Right lobe of liver (tissue), 6 donors: ENCODE measurements around the gene SERPINB8. TPM values are rescaled to one million over a fixed set of nuclear protein-coding genes. Genes with fewer than 3 reads are reported as not detected.

Source experiments
- ATAC-seq, 4 donors: fragments of 200-7000 bp; cut with Tn5 transposase; one replicate each; pipeline ENCODE4 v1.9.1; 2020; ENCODE audit warnings: mild to moderate bottlenecking in 4 of 4, moderate library complexity in 4 of 4
- DNase-seq, 3 donors: peaks; one replicate each; pipeline ENCODE4 v3.0.0-alpha.2; 2020
- H3K27ac ChIP-seq, 3 donors: fragments of 200-600 bp; one replicate each; pipeline ENCODE4 v1.8.0; 2022
- H3K27me3 ChIP-seq, 2 donors: fragments of 200-600 bp; one replicate each; pipeline ENCODE4 v1.8.0; 2022
- H3K36me3 ChIP-seq, 4 donors: fragments of 200-600 bp; sonication (generic) in 1 of 4; one replicate each; pipeline versions ENCODE4 v1.5.1 to v1.8.0; 2017 to 2022; ENCODE audit warnings: control low read depth in 1 of 4
- H3K4me1 ChIP-seq, 4 donors: fragments of 200-600 bp; sonication (generic) in 1 of 4; one replicate each; pipeline versions ENCODE4 v1.5.1 to v1.8.0; 2017 to 2022; ENCODE audit warnings: control low read depth in 1 of 4
- H3K4me3 ChIP-seq, 3 donors: fragments of 200-600 bp; one replicate each; pipeline ENCODE4 v1.8.0; 2022
- H3K9me3 ChIP-seq, 4 donors: fragments of 200-600 bp; sonication (generic) in 1 of 4; one replicate each; pipeline versions ENCODE4 v1.5.1 to v1.8.0; 2017 to 2022; ENCODE audit warnings: control low read depth in 1 of 4
- POLR2A ChIP-seq: fragments of 450-650 bp; IDR thresholded peaks from one replicate; pipeline ENCODE4 v1.6.1; 2017; ENCODE audit warnings: antibody characterized with exemption, mild to moderate bottlenecking
- WGBS: methylation state at CpG from one replicate; pipeline ENCODE4 v1.1.6; 2018; ENCODE audit warnings: low coverage, low lambda C conversion rate; ENCODE audit not compliant: insufficient coverage; ENCODE audit errors: missing lambda C conversion rate; 5-methylcytosine and 5-hydroxymethylcytosine counted together
- intact Hi-C, 2 donors: fragments of 100-400 bp; cut with DNase I; formaldehyde crosslinking; loops; one replicate each; pipeline versions ENCODE4 v1.11.2 to v1.14.1; 2022
- total RNA-seq, 6 experiments: library from RNA; depleted of rRNA in 2 of 6; stranded (reverse); fragments of >200 nt in 2 of 6; fragmentation: NEBNext Ultra II Directional in 3 of 6; extraction: Animal tissue kit (Norgen Biotek cat#: 25700) in 3 of 6; gene quantifications; one replicate each; pipeline versions ENCODE4 v1.1.0 to v1.2.4, GENCODE V29; 2016 to 2023
- TF ChIP-seq, protein P1 (sequence below), 4 donors: fragments of 200-600 bp in 3 of 4; fragments of 450-650 bp in 1 of 4; IDR thresholded peaks; one replicate each; pipeline versions ENCODE4 v1.5.1 to v1.8.0; 2016 to 2022; ENCODE audit warnings: antibody characterized with exemption in 4 of 4, mild to moderate bottlenecking in 2 of 4
- donor health status: DM: no; HTN: yes; CAD: no.
- donor health status: DM: no; HTN: no; CAD: no.
- donor health status: DM: no; HTN: no; CAD: no.
- donor health status: DM: no; HTN: yes; CAD: no.
- donor health status: DM: no; HTN: yes; CAD: no.

SERPINB8 gene
- total RNA-seq, 6 experiments from 2014 or later: 2.8 to 44.2 (median 16.8) TPM

DNA sequence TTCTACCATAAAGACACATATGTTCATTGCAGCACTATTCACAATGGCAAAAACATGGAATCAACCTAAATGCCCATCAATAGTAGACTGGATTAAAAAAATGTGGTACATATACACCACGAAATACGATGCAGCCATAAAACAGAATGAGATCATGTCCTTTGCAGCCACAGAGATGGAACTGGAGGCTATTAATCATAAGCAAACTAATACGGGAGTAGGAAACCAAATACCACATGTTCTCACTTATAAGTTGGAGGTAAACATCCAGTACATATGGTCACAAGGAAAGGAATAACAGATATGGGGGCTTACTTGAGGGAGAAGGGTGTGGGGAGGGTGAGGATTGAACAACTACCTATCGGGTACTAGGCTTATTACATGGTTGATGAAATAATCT, 13.1 kb upstream of the SERPINB8 start:
- intact Hi-C loops: no loop called here
- H3K36me3 ChIP-seq: no peaks in the 10 kb centered on the region
- DNase-seq (no peak), ATAC-seq (no peak)
- no peak overlapping the region for H3K4me3 ChIP-seq
- H3K9me3 ChIP-seq: no peaks in the 10 kb centered on the region
- no peak overlapping the region for H3K27ac ChIP-seq
- H3K27me3 ChIP-seq: no peaks in the 10 kb centered on the region
- 70% methylated on average over 4 of the region's 4 CpGs for WGBS
- TF ChIP-seq, protein P1, sequence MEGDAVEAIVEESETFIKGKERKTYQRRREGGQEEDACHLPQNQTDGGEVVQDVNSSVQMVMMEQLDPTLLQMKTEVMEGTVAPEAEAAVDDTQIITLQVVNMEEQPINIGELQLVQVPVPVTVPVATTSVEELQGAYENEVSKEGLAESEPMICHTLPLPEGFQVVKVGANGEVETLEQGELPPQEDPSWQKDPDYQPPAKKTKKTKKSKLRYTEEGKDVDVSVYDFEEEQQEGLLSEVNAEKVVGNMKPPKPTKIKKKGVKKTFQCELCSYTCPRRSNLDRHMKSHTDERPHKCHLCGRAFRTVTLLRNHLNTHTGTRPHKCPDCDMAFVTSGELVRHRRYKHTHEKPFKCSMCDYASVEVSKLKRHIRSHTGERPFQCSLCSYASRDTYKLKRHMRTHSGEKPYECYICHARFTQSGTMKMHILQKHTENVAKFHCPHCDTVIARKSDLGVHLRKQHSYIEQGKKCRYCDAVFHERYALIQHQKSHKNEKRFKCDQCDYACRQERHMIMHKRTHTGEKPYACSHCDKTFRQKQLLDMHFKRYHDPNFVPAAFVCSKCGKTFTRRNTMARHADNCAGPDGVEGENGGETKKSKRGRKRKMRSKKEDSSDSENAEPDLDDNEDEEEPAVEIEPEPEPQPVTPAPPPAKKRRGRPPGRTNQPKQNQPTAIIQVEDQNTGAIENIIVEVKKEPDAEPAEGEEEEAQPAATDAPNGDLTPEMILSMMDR (IDR thresholded peaks at IDR 0.05): no peak
- no peak for TF ChIP-seq POLR2A
- no peaks in the 10 kb centered on the region for H3K4me1 ChIP-seq

GRCh38 chr18:63960891-63961290, 9.0 kb upstream of the SERPINB8 start:
- no peaks in the 10 kb centered on the region for H3K27me3 ChIP-seq
- WGBS: 100% methylated on average over 1 of the region's 1 CpG
- no peaks in the 10 kb centered on the region for H3K9me3 ChIP-seq
- no peak for ATAC-seq
- TF ChIP-seq, protein P1 (IDR thresholded peaks at IDR 0.05): no peak
- no peak for TF ChIP-seq POLR2A
- intact Hi-C loops: no loop called here
- H3K27ac ChIP-seq: no peak overlapping the region
- no peak for DNase-seq
- no peak overlapping the region for H3K4me3 ChIP-seq
- no peaks in the 10 kb centered on the region for H3K36me3 ChIP-seq
- peaks cover 0 to 25% (median 11%) of the 10 kb centered on the region in 4 donors for H3K4me1 ChIP-seq

DNA sequence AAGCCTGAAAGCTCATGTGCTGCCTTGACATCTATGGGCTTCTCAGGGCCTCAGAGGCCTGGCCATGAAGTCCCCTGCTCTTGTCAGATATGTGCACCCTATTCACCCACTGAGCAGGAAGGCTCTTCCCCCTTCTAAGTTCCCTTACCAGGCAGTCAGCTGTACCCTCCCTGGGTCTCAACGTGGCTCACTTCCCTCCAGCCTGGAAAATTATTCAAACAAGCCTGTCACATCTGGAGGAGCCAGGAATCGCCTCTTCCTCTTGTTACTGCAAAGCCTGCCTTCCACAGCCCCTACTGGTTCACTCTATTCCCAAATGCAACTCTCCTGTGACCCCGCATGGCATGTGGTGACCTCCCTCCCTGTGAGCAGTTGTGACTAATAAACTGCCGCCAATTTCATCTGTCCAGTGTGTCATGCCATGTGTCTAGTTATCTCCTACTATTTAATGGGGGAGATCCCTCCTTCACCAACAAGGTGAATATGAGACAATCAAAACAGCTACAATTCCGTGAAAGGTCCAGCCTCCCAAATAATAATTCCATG, 8.4 kb upstream of the SERPINB8 start:
- 70% methylated on average over 5 of the region's 5 CpGs for WGBS
- DNase-seq: no peak
- Histone ChIP-seq H3K4me3 (no peak overlapping the region), H3K9me3 (no peaks in the 10 kb centered on the region), H3K27me3 (no peaks in the 10 kb centered on the region), H3K4me1 (peaks cover 0 to 30% (median 11%) of the 10 kb centered on the region in 4 donors), H3K36me3 (no peaks in the 10 kb centered on the region), H3K27ac (no peak overlapping the region)
- ATAC-seq: no peak
- intact Hi-C loops: no loop called here
- no peak for TF ChIP-seq POLR2A
- TF ChIP-seq, protein P1 (IDR thresholded peaks at IDR 0.05): no peak

GRCh38 chr18:63962137-63962536, 7.7 kb upstream of the SERPINB8 start:
- no peak overlapping the region for H3K4me3 ChIP-seq
- intact Hi-C loops: no loop called here

More at GRCh38 chr18:63962137-63962536, 7.7 kb upstream of the SERPINB8 start:
- TF ChIP-seq, protein P1 (IDR thresholded peaks at IDR 0.05): no peak
- no peak for TF ChIP-seq POLR2A
- Histone ChIP-seq H3K27ac (no peak overlapping the region), H3K27me3 (no peaks in the 10 kb centered on the region), H3K9me3 (no peaks in the 10 kb centered on the region), H3K36me3 (no peaks in the 10 kb centered on the region), H3K4me1 (peaks cover 0 to 30% (median 11%) of the 10 kb centered on the region in 4 donors)
- WGBS: 30% methylated on average over 1 of the region's 1 CpG
- ATAC-seq (peak in 1 of 4 donors; percentile 57), DNase-seq (no peak)
